GM18519 (cell line): Measurements from ENCODE around the gene NRAP.

Experiments used
- ATAC-seq: cut with Tn5 transposase; IDR thresholded peaks from one replicate; pipeline ENCODE4 v1.9.1; 2021; ENCODE audit warnings: mild to moderate bottlenecking, moderate library complexity; ENCODE audit not compliant: unreplicated experiment, low FRiP score

The NRAP gene

GRCh38 chr10:113613427-113613826, 50.4 kb downstream of the NRAP start:
- no peak for ATAC-seq

GRCh38 chr10:113612154-113612553, 51.7 kb downstream of the NRAP start:
- ATAC-seq, result no peak

GRCh38 chr10:113610631-113611601, 52.9 kb downstream of the NRAP start:
- ATAC-seq, result no peak

- no peak for ATAC-seq
Measured at GRCh38 chr10:113609704-113610108, 54.1 kb downstream of the NRAP start.

- ATAC-seq, result no peak
Measured at GRCh38 chr10:113605268-113605978, 58.4 kb downstream of the NRAP start.

GRCh38 chr10:113604572-113604971, 59.3 kb downstream of the NRAP start:
- no peak for ATAC-seq

GRCh38 chr10:113603057-113603777, 60.6 kb downstream of the NRAP start:
- ATAC-seq, result no peak

GRCh38 chr10:113600569-113600968, 63.3 kb downstream of the NRAP start:
- no peak for ATAC-seq

- ATAC-seq, result no peak
Measured at GRCh38 chr10:113594652-113595051, 69.2 kb downstream of the NRAP start.

- ATAC-seq, result no peak
Measured at GRCh38 chr10:113592380-113592779, 71.5 kb downstream of the NRAP start.

GRCh38 chr10:113590581-113590980, 73.3 kb downstream of the NRAP start:
- no peak for ATAC-seq

GRCh38 chr10:113589201-113589770, 74.6 kb downstream of the NRAP start:
- ATAC-seq, result no peak

- ATAC-seq, result no peak
Measured at GRCh38 chr10:113585949-113586348, 77.9 kb downstream of the NRAP start.

GRCh38 chr10:113583571-113583970, 80.3 kb downstream of the NRAP start:
- ATAC-seq, result no peak

- no peak for ATAC-seq
Measured at GRCh38 chr10:113581092-113581491, 82.7 kb downstream of the NRAP start.

- no peak for ATAC-seq
Measured at GRCh38 chr10:113578773-113579172, 85.1 kb downstream of the NRAP start.

- no peak for ATAC-seq
Measured at GRCh38 chr10:113576852-113577251, 87.0 kb downstream of the NRAP start.

GRCh38 chr10:113573368-113573767, 90.5 kb downstream of the NRAP start:
- ATAC-seq, result no peak

GRCh38 chr10:113572520-113573290, 91.1 kb downstream of the NRAP start:
- ATAC-seq, result no peak

- ATAC-seq, result no peak
Measured at GRCh38 chr10:113569576-113569975, 94.3 kb downstream of the NRAP start.
